ENCODE results near the gene RPRD1B. TPM values are rescaled to one million over a fixed set of nuclear protein-coding genes. Genes with fewer than 3 reads are reported as not detected.

RPRD1B gene
- total RNA-seq, 1 experiment from 2014 or later = 55.1 TPM

GRCh38 chr20:38092915-38093314 is 59.4 kb downstream of the RPRD1B start:
- no peak for DNase-seq
- no peak overlapping the region for H3K4me2 ChIP-seq
- CTCF ChIA-PET = interaction anchor here (0.7 kb wide), 1 partner anchor 120 kb away, joined by 3 read pairs; no protein-coding TSS in a partner anchor
- no peaks in the 10 kb centered on the region for H3K9me3 ChIP-seq (ENCODE audit: insufficient read depth, low read depth)
- peaks cover 9% of the 10 kb centered on the region; the same call in 1 of the 2 replicates for H3K36me3 ChIP-seq (ENCODE audit: low read depth)
- POLR2A ChIA-PET (ENCODE audit: unreplicated experiment) = no interaction called here
- intact Hi-C loops (cut with micrococcal nuclease; ENCODE audit: unreplicated experiment) = no loop called here
- H2AFZ ChIP-seq = no peak overlapping the region
- no peaks in the 10 kb centered on the region for H3K9me2 ChIP-seq (ENCODE audit: insufficient read depth)
- no peak overlapping the region for H3K4me3 ChIP-seq
- TF ChIP-seq EZH2 (IDR thresholded peaks at IDR 0.05; ENCODE audit: low read depth) (no peak), CTCF (conservative IDR thresholded peaks at IDR 0.05) (no peak)
- H3K4me1 ChIP-seq (replicated peaks; ENCODE audit: insufficient read depth) = peaks cover 16% of the 10 kb centered on the region
- H3K79me2 ChIP-seq (ENCODE audit: low read depth) = no peaks in the 10 kb centered on the region
- no TSS peak for BruUV-seq (replicated peaks)
- H3K27me3 ChIP-seq (ENCODE audit: insufficient read depth, low read depth) = no peaks in the 10 kb centered on the region
- no peaks in the 10 kb centered on the region for H4K20me1 ChIP-seq (ENCODE audit: insufficient read depth)
- H3F3A ChIP-seq (ENCODE audit: insufficient read depth, low read depth) = peaks cover 12% of the 10 kb centered on the region
- no peak overlapping the region; the same call in 1 of the 2 replicates for H3K27ac ChIP-seq

GRCh38 chr20:38093641-38094077 is 60.1 kb downstream of the RPRD1B start:
- H3K27me3 ChIP-seq (ENCODE audit: insufficient read depth, low read depth) = no peaks in the 10 kb centered on the region
- no peaks in the 10 kb centered on the region for H3K79me2 ChIP-seq (ENCODE audit: low read depth)
- BruUV-seq (replicated peaks) = no TSS peak
- peaks cover 17% of the 10 kb centered on the region for H3K4me1 ChIP-seq (replicated peaks; ENCODE audit: insufficient read depth)
- H3K36me3 ChIP-seq (ENCODE audit: low read depth) = peaks cover 9% of the 10 kb centered on the region; the same call in 1 of the 2 replicates
- peak overlapping the region; percentile 64 for H3K27ac ChIP-seq
- intact Hi-C loops (cut with micrococcal nuclease; ENCODE audit: unreplicated experiment) = no loop called here
- ChIA-PET CTCF (interaction anchor here (0.6 kb wide), 1 partner anchor 124 kb away, joined by 3 read pairs; no protein-coding TSS in a partner anchor), POLR2A (ENCODE audit: unreplicated experiment) (interaction anchor here (0.6 kb wide), 1 partner anchor 20 kb away, joined by 5 read pairs; no protein-coding TSS in a partner anchor)
- no peak overlapping the region for H2AFZ ChIP-seq
- no peaks in the 10 kb centered on the region for H4K20me1 ChIP-seq (ENCODE audit: insufficient read depth)
- no peak for TF ChIP-seq EZH2 (IDR thresholded peaks at IDR 0.05; ENCODE audit: low read depth)
- no peak for TF ChIP-seq CTCF (conservative IDR thresholded peaks at IDR 0.05)
- no peak for DNase-seq
- no peaks in the 10 kb centered on the region for H3K9me3 ChIP-seq (ENCODE audit: insufficient read depth, low read depth)
- H3K4me2 ChIP-seq = no peak overlapping the region
- no peaks in the 10 kb centered on the region for H3K9me2 ChIP-seq (ENCODE audit: insufficient read depth)
- H3K4me3 ChIP-seq = no peak overlapping the region
- H3F3A ChIP-seq (ENCODE audit: insufficient read depth, low read depth) = peaks cover 12% of the 10 kb centered on the region

GRCh38 chr20:38094373-38094891 is 60.9 kb downstream of the RPRD1B start:
- H3K9me2 ChIP-seq (ENCODE audit: insufficient read depth) = no peaks in the 10 kb centered on the region
- ChIA-PET POLR2A (ENCODE audit: unreplicated experiment) (interaction anchor here (0.6 kb wide), 1 partner anchor 21 kb away, joined by 5 read pairs; no protein-coding TSS in a partner anchor), CTCF (no interaction called here)
- no peaks in the 10 kb centered on the region for H3K9me3 ChIP-seq (ENCODE audit: insufficient read depth, low read depth)
- H3K27ac ChIP-seq = peak overlapping the region; percentile 64
- peaks cover 24% of the 10 kb centered on the region for H3K4me1 ChIP-seq (replicated peaks; ENCODE audit: insufficient read depth)
- H3F3A ChIP-seq (ENCODE audit: insufficient read depth, low read depth) = peaks cover 12% of the 10 kb centered on the region
- no peaks in the 10 kb centered on the region for H4K20me1 ChIP-seq (ENCODE audit: insufficient read depth)
- no peak overlapping the region for H2AFZ ChIP-seq
- H3K36me3 ChIP-seq (ENCODE audit: low read depth) = peaks cover 8% of the 10 kb centered on the region; the same call in 1 of the 2 replicates
- intact Hi-C loops (cut with micrococcal nuclease; ENCODE audit: unreplicated experiment) = no loop called here
- H3K4me2 ChIP-seq = peak overlapping the region; percentile 34; the same call in 1 of the 2 replicates
- H3K27me3 ChIP-seq (ENCODE audit: insufficient read depth, low read depth) = no peaks in the 10 kb centered on the region
- no peak for TF ChIP-seq CTCF (conservative IDR thresholded peaks at IDR 0.05)
- TF ChIP-seq EZH2 (IDR thresholded peaks at IDR 0.05; ENCODE audit: low read depth) = no peak
- DNase-seq = peak in 1 of 2 experiments; percentile 79
- no peak overlapping the region for H3K4me3 ChIP-seq
- H3K79me2 ChIP-seq (ENCODE audit: low read depth) = no peaks in the 10 kb centered on the region
- no TSS peak for BruUV-seq (replicated peaks)

All from PC-9 (cell line).